ENCODE data around the gene SPRR1B. TPM values are rescaled to one million over a fixed set of nuclear protein-coding genes. Genes with fewer than 3 reads are reported as not detected.

Gene SPRR1B
- not detected in 2 replicates for total RNA-seq

DNA sequence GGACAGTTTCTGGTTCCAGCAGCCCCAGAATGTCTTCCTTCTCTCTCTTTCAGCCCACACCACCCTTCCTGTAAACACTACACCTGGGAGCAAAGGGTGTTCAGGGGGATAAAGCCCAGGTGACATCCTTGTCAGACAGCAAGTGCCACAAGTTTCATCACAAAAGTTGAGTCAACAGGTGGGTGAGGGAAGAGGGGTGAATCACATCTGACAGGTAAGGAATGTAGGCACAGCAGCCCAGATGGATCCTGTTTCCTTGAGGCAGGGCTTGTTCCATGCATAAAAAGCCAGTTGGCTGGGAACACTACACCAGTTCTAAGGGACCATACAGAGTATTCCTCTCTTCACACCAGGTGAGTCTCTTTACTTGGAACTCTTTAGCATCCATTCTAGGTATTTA, at the start of gene SPRR1B:
Gene SPRR1B, plus strand, starts transcription at position 309 of the 400 bp plus-strand sequence. CDS start 1,143 bp downstream, outside the sequence.

GRCh38 chr1:152983743-152984142, 47.3 kb upstream of the SPRR1B start, which contains the start of gene SPRR1A:
TSS of gene SPRR1A (plus strand) at chr1:152984081. CDS start at chr1:152985231, 1,150 bp downstream.

GRCh38 chr1:153001382-153001781, 29.6 kb upstream of the SPRR1B start, which contains the start of gene SPRR3:
TSS of gene SPRR3 (plus strand) at chr1:153001749. CDS start at chr1:153003021, 1,272 bp downstream.

GRCh38 chr1:153040950-153041631, 10.1 kb downstream of the SPRR1B start, which contains the start of gene SPRR2D:
TSS of gene SPRR2D (minus strand) at chr1:153041120. CDS start at chr1:153040346, 774 bp downstream.

DNA sequence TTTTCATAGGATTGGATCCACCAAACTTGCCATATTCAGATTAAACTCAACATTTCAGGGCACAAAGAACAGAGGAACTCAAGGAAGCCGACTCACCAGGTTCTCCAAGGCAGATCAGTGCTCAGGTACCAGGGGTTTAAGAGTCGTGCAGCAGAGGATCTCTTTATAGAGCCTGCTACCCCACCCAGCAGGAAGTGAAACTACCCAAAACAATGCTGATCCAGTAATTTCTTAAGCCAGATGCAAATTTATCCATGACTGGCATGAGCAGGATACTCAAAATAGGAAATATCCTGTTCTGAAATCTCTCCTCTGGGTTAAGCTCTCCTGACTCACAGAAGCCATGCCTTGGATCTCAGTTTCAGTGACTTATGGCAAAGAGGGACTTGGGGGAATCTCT, 26.4 kb downstream of the SPRR1B start, which contains the start of gene SPRR2A:
Gene SPRR2A, minus strand, starts transcription at position 138 of the 400 bp plus-strand sequence. CDS start 777 bp downstream, outside the sequence.

DNA sequence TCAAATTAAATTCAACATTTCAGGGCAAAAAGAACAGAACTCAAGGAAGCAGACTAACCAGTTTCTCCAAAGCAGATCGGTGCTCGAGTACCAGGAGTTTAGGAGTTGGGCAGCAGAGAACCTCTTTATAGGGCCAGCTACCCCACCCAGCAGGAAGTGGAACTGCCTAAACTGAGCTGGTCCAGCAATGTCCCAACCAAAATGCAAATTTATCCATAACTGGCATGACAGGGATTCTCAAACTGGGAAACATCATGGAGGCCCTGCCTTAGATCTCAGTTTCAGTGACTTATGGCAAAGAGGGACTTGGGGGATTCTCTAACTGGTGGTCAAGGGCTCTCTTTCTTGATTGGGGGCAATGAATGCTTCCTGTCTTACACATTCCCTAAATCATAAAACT, 40.5 kb downstream of the SPRR1B start, which contains the start of gene SPRR2B:
Gene SPRR2B, minus strand, starts transcription at position 101 of the 400 bp plus-strand sequence. CDS start 772 bp downstream, outside the sequence.

Other genes with a start within 250 kb of the SPRR1B start
- not detected in 2 replicates for gene LCE1E, start 244.9 kb upstream of the SPRR1B start, total RNA-seq
- gene LCE1D, start 234.5 kb upstream of the SPRR1B start, total RNA-seq: not detected in 2 replicates
- not detected in 2 replicates for gene LCE1C, start 224.6 kb upstream of the SPRR1B start, total RNA-seq
- gene LCE1B, start 219.2 kb upstream of the SPRR1B start, total RNA-seq: not detected in 2 replicates
- not detected in 2 replicates for gene LCE1A, start 203.7 kb upstream of the SPRR1B start, total RNA-seq
- not detected in 2 replicates for gene LCE6A, start 188.3 kb upstream of the SPRR1B start, total RNA-seq
- gene LCE7A, start 171.2 kb upstream of the SPRR1B start, total RNA-seq: not detected in 2 replicates
- gene SMCP, start 152.9 kb upstream of the SPRR1B start, total RNA-seq: not detected in 2 replicates
- not detected in 2 replicates for gene IVL, start 122.7 kb upstream of the SPRR1B start, total RNA-seq
- not detected in 2 replicates for gene SPRR5, start 84.0 kb upstream of the SPRR1B start, total RNA-seq
- gene SPRR4, start 60.6 kb upstream of the SPRR1B start, total RNA-seq: not detected in 2 replicates
- gene SPRR1A, start 47.1 kb upstream of the SPRR1B start, total RNA-seq: not detected in 2 replicates
- gene SPRR3, start 29.5 kb upstream of the SPRR1B start, total RNA-seq: not detected in 2 replicates
- gene SPRR2D, start 9.9 kb downstream of the SPRR1B start, total RNA-seq: not detected in 2 replicates
- gene SPRR2A, start 26.3 kb downstream of the SPRR1B start, total RNA-seq: not detected in 2 replicates
- not detected in 2 replicates for gene SPRR2B, start 40.4 kb downstream of the SPRR1B start, total RNA-seq
- not detected in 2 replicates for gene SPRR2E, start 63.3 kb downstream of the SPRR1B start, total RNA-seq
- gene SPRR2F, start 82.3 kb downstream of the SPRR1B start, total RNA-seq: not detected in 2 replicates
- not detected in 2 replicates for gene SPRR2G, start 119.7 kb downstream of the SPRR1B start, total RNA-seq
- gene LELP1, start 172.2 kb downstream of the SPRR1B start, total RNA-seq: not detected in 2 replicates
- not detected in 2 replicates for gene PRR9, start 186.4 kb downstream of the SPRR1B start, total RNA-seq
- gene LORICRIN, start 228.5 kb downstream of the SPRR1B start, total RNA-seq: not detected in 2 replicates